T-helper 22 cell (primary cell): Measurements from ENCODE around the gene SLC22A2.

Experiments
- DNase-seq: peaks from one replicate; pipeline ENCODE4 v3.0.0-alpha.2; 2020; ENCODE audit warnings: low read depth

Gene SLC22A2

GRCh38 chr6:160273750-160274149 is 15.1 kb upstream of the SLC22A2 start:
- DNase-seq = no peak

GRCh38 chr6:160273196-160273595 is 14.6 kb upstream of the SLC22A2 start:
- DNase-seq = no peak

- DNase-seq = no peak
These were observed 14.1 kb upstream of the SLC22A2 start for GRCh38 chr6:160272707-160273106.

- no peak for DNase-seq
These were observed 11.7 kb upstream of the SLC22A2 start for GRCh38 chr6:160270347-160270746.

DNA sequence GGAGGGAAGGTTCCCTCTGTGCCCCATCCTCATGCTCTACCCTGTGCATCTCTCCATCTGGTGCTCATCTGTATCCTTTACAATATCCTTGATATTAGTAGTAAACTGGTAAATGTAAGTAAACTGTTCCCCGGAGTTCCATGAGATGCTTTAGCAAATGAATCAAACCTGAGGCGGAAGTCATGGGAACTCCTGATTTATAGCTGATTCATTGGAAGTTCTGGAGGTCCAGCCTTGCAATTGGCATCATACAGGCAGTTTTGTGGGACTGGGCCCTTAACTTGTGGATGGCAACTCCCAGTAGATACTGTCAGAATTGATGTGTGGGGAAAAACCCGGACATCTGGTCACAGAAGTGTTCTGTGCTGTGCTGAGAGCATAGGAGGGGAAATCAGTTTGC is 11.2 kb upstream of the SLC22A2 start:
- DNase-seq = no peak

DNA sequence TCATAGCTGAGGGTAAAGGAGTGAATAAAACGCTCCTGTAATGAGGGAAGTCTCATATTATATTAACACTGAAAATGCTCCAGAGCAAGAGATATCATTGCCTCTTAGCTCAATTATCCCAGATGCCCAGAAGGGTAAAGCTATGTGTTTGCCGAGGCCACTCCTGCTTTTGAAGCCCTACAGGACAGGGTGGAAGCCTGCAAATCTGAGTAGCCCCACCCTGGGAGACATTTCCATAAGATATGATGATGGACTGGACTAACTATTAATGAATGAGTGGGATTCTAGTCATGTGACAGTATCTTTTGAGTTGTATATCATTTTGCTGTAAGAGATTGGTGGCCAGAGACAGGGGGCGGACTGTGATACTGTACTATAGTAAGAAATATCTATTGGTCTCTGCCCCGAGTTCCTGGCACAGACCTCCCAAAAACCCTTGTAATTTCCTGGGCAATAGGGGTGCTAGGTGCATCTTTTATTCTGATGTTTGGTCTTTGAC is 10.5 kb upstream of the SLC22A2 start:
- DNase-seq = no peak

DNA sequence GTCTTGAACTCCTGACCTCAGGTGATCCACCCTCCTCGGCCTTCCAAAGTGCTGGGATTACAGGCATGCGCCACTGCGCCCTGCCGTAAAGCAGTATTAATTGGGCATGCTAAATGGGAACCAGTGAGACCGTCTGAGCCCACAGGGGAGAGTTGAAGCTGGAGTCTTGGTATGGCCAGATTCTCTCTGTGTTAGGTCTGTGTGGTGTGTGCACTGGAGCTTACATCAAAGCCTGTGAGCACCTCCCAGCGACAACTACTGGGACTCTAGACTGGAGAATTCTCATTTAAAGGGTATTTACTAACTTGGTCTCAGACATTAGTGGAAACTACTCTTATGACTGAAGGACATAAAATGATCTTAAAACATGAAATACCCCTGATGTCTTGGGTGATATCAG is 8.5 kb upstream of the SLC22A2 start:
- DNase-seq = no peak

GRCh38 chr6:160265869-160266476 is 7.4 kb upstream of the SLC22A2 start:
- no peak for DNase-seq

GRCh38 chr6:160264061-160264612 is 5.5 kb upstream of the SLC22A2 start:
- DNase-seq = no peak

GRCh38 chr6:160263196-160263939 is 4.7 kb upstream of the SLC22A2 start:
- no peak for DNase-seq

DNA sequence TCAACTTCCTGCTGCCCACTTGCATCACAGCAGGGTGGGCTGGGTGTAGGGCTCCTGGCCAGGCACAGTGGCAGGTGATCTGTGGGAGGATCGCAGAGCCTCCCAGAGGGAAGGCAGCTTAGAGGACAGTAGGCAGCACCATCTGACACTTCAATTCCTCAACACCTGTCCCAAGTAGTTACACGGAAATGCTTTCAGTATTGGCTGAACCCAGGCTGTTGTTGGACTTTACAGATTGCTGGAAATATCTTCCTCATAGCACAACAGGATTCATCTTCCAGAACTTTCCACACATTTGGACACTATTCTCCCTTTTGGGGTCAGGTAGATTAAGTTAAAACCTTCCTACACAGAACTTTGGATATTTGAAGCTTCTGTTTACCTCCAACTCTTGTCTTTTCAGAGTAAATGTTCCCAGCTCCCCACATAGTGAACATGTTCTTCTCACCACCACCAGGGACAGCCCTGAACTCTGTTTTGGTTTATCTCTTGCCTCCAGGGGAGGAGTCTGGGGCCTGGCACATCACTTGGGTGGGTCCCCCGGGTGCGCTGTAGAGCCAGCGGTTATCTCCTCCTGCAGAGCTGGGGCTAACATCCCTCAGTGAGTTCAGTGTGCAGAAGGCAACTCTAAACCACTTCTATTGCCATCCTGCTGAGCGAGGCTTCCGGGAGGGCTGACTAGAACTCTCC is 3.5 kb upstream of the SLC22A2 start:
- no peak for DNase-seq

GRCh38 chr6:160260803-160261450 is 2.3 kb upstream of the SLC22A2 start:
- no peak for DNase-seq

DNA sequence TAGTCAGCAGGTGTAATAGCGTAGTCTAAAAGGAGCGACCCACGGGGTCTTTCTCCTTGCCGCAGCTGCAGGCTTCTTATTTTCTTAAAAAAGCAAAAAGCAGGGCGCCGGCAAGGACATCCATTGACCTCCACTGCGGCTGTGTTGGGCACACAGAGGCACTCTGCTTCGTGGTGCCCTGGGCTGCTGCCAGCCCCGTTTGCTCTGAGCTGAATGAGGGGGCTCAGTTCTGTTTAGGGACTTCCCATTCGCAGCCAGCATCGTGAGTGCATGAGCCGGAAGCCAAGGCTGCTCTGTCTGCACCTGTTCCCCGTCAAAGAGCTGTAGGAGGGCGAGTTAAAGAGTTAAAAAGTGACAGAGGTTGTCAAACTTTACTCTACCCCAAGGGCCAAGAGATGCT is 1.7 kb upstream of the SLC22A2 start:
- DNase-seq = no peak

DNA sequence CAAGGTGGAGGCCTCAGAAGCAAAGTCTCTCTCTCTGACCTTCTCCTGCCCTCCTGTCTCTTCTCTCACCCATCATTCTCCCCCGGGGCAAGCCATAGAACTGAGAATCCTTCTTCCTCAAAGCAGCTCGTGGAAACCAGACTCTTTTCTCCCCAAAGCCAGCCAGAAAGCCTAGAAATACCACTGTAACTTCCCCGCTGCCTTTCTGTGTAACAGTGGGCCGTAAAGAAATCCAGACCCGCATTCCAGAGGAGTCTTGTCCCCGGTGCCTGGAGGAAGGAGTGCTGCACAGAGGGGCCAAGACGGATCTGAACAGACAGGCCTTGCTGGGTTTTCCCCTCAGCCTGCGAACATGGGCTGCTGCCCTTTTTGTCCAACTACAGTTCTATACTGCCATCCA is 977 bp upstream of the SLC22A2 start:
- no peak for DNase-seq

DNA sequence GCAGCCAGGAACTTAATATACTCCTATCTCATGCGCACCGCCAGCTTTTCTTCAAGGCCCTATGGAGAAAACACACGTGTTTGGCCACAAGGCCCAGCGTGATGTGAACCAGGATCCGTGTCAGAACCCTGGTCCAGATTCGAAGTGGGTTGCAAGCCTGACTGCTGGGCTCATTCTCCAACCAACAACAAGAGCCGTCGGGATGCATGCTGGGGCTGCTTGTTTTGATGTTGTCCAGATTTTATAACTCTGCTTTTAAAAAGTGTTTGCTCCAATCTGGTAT is 463 bp upstream of the SLC22A2 start:
- DNase-seq = no peak

GRCh38 chr6:160256445-160256844 is 2.2 kb downstream of the SLC22A2 start:
- no peak for DNase-seq

- DNase-seq = no peak
These were observed 3.9 kb downstream of the SLC22A2 start for GRCh38 chr6:160254467-160255312.

DNA sequence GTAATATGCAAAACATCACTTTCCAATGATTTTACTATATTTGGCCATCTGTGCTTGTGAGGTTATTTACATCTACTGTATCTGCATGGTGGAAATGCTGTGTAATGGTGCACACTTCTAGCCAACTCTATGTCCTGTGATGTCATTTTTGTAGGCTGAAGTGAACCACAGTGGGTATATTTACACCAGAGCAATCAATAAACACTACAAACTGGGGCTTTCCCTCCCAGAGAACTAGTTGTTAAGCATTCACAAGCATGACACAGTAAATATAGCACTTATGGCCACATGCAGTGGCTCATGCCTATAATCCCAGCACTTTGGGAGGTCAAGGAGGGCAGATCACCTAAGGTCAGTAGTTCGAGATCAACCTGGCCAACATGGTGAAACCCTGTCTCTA is 4.9 kb downstream of the SLC22A2 start:
- DNase-seq = no peak

- DNase-seq = no peak
These were observed 5.3 kb downstream of the SLC22A2 start for GRCh38 chr6:160253292-160253691.

GRCh38 chr6:160252073-160252813 is 6.4 kb downstream of the SLC22A2 start:
- no peak for DNase-seq

GRCh38 chr6:160249671-160250070 is 8.9 kb downstream of the SLC22A2 start:
- no peak for DNase-seq
